IPS-18c (cell line): ENCODE data around the gene PSMA7.
"Not testable (repeated sequence)": the region's sequence is repeated elsewhere in the genome, so short reads cannot be mapped to it uniquely, and the experiment has no call there.

Experiments used
- H3K4me3 ChIP-seq: 2 replicates; pipeline ENCODE4 v1.7.0; 2013; ENCODE audit warnings: low read depth, mild to moderate bottlenecking, low read length, moderate library complexity; ENCODE audit not compliant: insufficient read depth
- H3K9me3 ChIP-seq: one replicate; pipeline ENCODE4 v1.6.1; 2013; ENCODE audit warnings: mild to moderate bottlenecking, low read length, moderate library complexity; ENCODE audit not compliant: control insufficient read depth, insufficient read depth

The PSMA7 gene

DNA sequence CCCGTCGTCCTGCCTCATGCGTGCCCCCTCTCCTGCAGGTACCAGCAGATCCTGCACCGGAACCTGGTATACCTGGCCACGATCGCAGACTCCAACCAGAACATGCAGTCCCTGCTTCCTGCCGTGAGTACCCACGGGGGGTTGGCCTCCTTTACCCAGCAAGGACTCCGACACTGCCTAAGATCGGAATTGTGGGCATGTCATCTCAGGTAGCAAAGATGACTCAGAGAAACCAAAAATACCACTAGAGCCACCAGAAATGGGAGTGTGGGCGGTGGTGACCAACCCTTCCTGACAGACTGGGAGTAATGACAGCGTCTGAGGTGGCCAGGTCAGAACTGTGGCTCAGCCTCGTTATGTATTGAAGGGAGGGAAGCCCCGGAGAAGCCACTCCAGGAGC, 16.6 kb upstream of the PSMA7 start:
- Histone ChIP-seq H3K4me3 (no peak overlapping the region), H3K9me3 (no peaks in the 10 kb centered on the region)

DNA sequence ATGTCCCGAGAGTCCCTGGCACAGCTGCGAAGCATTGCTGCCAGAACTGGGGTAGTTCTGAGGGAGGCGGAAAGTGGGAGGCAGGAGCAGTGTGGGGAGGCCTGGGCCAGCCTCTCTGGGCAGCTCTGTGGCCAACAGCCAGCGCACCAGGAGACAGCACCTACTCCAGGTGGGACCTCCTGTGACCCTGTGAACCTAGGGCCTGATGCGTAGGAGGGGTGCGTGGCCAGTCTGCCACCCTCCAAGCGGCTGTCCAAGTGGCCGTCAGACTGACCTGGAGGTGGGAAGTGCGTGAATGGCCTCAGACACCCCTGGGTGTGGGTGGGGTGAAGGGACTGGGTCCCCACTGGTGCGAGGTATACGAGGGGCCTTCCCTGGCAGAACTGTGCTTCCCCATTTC, 15.9 kb upstream of the PSMA7 start:
- Histone ChIP-seq H3K4me3 (no peak overlapping the region), H3K9me3 (no peaks in the 10 kb centered on the region)

DNA sequence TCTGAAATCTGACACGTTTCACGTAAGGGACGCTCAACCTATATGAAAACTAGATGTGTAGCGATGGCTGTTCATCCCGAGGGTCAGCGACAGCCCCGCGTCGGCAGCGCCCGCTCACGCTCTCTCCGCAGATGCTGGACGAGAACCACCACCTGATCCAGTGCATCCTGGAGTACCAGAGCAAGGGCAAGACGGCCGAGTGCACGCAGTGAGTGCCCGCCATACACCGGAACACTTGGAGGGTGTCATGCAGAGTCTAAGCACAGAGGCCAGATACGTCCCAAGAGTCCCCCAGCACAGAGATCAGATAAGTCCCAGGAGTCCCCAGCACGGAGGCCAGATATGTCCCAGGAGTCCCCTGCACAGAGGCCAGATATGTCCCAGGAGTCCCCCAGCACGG, 15.3 kb upstream of the PSMA7 start:
- no peaks in the 10 kb centered on the region for H3K9me3 ChIP-seq
- no peak overlapping the region for H3K4me3 ChIP-seq

DNA sequence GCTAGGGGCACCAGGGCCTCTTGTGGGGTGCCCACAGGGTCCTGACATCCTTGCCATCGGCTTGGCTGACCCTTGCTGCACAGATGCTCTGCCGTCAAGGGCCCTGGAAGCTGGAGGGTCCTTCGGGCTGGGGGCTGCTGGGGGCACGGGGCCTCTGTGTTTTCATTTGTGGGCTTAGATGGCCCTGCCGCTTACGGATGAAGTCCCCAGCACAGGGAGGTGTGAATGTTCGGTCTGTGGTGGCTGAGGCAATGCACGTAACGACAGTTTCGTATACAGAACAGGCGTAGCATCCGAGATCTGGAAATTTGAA, 14.8 kb upstream of the PSMA7 start:
- Histone ChIP-seq H3K9me3 (no peaks in the 10 kb centered on the region), H3K4me3 (no peak overlapping the region)

DNA sequence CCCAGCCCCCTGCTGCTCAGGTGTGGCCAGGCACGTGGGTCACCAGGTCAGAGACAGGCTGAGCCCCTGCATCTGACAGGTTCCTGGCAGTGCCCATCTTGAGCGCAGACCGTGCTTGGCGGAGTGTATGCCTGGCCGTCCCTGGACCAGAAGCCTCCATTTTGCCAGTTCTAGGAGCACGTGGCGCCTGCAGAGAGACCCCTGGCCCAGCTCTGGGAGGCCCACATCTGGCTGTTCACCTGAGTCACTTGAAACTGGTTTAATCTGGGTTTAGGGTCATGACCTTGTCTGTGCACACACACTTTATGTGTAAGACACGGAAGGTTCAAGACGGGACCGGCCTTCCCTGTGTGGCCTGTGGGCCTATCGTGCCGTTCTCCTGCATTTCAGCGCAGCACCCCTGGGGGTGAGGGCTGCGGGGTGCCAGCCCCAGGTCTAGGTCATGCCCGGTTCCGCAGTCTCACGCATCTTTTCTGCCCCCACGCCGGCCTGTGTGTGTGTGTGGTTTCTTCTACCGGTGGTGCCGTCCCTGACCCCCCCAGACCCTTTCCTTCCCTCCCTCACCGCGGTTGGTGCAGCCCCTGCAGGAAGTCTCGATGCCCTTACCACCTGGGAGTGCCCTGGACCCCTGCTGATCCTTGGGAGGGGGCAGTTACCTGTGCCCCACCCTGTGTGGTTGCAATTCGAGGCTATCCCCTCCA, 14.3 kb upstream of the PSMA7 start:
- Histone ChIP-seq H3K4me3 (no peak overlapping the region), H3K9me3 (no peaks in the 10 kb centered on the region)

DNA sequence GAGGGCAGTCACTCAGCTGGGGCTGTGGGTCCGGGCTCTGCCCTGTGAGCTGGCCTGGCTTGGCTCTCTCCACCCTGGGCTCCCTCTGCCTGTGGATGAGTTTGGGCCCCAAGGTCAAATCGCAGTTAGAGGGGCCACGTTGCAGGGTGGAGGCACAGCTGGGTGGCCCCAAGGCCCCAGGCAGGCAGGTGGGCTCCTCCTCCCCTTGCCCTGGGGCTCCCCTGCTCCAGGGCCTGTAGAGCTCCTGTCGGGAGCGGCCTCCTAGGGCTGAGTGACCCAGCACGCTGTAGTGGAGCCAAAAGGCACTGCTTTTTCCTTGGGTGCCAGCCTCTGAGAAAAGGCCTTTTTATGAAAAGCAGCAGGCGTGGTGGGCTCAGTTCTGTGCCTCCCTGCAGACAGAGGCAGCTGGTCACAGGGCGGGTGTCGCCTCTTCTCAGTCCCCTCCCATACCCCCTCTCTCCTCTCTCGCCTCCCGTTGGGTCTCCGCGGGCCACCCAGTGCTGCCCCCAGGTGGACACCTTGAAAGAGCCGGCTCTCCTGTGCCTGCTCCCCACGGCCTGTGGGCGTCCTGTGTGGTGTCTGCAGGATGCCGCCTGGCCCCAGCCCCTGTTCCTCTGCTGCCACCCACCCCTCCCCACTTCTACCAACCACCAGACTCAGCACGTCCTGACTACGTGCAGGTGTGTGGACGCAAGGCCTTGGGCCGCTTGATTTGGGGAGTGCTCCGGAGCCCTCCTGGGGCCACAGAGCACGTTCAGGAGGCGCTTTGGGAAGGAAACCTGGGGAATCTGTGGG, 13.6 kb upstream of the PSMA7 start:
- Histone ChIP-seq H3K4me3 (no peak overlapping the region), H3K9me3 (no peaks in the 10 kb centered on the region)

DNA sequence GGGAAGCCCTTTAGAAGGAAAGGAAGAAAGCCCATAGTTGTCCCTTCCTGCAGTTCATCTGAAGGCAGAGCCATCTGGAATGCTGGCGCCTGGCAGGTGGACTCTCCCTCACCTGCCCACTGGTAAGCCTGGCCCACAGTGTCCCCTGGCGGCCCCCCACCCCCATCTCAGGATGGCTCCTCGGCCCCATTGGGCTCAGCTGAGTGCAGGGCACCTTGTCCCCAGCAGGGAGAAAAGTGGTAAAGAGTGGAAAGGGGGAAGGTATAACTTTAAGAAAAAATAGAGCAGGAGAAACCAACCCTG, 13.0 kb upstream of the PSMA7 start:
- no peaks in the 10 kb centered on the region for H3K9me3 ChIP-seq

DNA sequence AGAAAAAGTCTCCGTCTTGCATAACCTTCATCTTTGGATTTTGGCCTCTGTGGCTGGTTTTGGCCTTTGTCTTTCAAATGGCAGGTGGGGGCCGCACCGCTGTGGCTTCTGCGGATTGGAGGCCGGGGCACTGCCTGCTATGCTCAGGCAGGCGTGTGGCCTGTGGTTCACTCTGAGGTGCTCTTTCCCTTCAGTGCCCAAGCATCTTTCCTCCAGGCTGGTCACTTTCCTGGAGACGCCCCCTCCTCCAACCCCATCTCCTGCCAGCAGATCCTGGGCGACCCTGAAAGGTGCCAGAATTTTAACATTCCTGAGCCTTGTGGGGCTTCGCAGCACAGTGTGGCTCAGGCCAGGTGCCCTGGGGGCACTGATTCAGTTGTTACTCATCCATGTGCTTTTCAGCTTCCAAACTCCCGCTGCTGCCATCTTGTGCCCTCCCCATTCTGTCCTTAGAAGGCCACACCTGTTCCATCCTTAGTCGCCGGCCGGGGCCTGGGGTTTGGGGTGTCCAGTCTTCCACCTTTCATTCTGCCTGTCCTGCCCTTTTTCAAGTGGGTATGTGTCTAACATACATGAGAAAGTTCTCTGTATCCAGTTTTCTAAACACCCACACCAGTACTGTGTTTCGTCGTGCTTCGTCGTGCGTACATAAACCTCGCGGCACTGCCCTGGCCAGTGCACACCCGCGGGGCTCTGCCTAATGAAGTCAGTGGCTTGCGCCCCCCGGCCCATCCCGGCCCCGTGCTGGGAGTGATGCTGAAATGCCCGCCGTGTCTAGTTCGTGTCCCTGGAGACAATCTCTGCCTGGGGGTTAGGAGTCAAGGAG, 12.4 kb upstream of the PSMA7 start:
- Histone ChIP-seq H3K4me3 (no peak overlapping the region), H3K9me3 (no peaks in the 10 kb centered on the region)

More for the DNA sequence above, 13.0 kb upstream of the PSMA7 start:
- no peak overlapping the region for H3K4me3 ChIP-seq

DNA sequence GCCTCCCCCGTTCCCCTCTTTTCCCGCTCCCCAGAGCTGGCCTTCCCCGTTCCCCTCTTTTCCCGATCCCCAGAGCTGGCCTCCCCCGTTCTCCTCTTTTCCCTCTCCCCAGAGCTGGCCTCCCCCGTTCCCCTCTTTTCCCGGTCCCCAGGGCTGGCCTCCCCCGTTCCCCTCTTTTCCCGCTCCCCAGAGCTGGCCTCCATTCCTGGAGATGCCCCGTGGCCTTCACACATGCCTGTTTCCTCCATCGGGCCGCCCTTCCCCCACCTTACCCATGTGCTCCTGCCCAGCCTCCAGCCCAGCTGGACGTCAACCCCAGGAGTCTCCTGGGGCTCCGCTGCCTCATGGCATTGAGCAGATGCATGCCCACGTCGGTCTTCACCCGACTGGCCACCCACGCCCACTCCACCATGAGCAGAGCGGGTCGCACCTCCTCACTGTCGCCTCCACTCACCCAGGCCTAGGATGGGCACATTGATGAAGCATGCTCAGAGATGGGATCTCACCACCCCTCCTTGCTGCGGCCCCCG, 8.7 kb upstream of the PSMA7 start:
- Histone ChIP-seq H3K4me3 (no peak overlapping the region), H3K9me3 (no peaks in the 10 kb centered on the region)

DNA sequence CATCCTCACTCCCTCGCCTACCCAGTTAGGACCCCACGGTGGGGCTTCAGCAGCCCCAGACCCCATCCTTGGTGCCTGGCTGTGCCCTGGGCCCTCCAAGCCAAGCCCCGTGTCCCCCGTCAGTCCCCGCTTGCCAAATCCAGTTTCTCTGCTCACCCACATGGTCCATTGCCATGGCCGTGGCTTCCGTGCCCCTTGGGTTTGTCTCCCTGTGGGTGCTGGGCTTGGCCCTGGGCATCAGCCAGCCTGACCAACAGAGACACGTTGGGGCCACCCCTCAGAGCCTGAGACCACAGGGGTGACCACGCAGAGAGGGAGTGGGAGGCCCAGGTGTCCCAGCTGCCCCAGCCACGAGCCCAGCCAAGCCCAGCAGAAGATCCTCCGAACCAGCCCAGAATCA, 8.0 kb upstream of the PSMA7 start:
- Histone ChIP-seq H3K9me3 (no peaks in the 10 kb centered on the region), H3K4me3 (no peak overlapping the region)

DNA sequence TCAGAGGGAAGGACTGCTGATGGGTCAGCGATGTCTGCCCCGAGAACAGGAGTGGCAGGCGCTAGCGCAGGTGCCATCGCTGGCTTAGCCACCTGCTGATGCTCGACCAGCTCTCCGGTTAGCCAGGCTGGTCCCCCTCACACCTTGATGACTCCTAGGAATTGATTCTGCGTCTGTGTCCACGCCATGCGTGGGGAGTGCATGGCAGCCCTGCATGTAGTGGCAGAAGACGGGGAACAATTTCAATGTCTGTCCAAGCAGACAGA, 7.0 kb upstream of the PSMA7 start:
- H3K9me3 ChIP-seq: no peaks in the 10 kb centered on the region
- H3K4me3 ChIP-seq: no peak overlapping the region

DNA sequence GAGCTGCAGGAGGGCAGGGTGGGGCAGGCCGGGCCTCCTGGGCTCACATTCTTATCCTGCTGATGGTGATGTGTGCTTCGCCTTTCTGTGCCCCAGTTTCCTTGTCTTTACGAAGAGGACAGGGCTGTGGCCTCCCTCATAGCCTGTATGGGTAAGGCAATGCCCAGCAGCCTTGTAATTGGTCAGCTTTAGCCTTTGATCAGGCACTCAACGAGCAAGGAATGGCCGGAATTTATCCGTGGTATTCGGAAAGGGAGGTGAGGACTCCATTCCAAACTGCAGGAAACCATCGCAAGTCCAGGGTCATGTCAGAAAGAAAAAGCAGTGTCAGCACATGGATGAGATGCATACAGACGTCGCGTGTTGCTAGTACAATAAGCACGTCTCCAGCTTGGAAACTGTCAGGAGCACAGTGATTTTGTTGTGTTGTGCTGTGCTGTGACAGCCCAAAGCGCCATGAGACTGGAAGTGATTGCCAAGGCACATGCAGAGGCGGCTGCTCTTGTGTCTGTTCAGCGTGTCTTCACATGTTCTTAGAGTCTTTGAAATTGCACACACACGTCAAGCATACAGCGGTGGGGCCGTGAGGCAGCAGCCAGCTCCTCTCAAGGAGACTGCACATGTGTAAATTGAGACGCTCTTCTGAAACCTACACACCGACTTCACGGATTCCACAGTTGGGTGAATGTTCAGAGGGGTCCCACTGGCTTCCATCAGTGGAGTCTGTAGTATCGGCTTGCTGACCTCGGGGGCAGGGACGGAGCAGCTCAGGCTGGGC, 6.5 kb upstream of the PSMA7 start:
- Histone ChIP-seq H3K4me3 (no peak overlapping the region), H3K9me3 (no peaks in the 10 kb centered on the region)

DNA sequence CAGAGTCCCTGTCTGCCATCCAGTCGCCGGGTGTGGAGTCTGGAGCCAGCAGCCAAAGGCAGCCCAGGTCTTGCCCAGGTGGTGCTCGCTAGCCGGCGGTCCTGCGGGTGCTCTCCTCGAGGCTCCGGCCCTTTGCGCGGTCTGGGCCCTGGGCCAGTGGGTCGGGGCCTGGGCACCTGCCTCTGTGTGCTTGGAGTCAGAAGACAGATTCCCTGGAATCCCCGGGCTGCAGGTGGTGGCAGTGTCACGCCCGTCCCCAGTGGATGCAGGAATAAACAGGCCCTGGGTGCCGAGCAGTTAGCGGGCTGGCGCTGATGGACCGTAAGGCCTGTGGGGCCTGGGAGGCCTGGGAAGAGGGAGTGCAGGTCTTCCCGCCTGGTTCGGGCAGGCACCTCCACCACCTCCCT, 5.7 kb upstream of the PSMA7 start:
- no peak overlapping the region for H3K4me3 ChIP-seq
- no peaks in the 10 kb centered on the region for H3K9me3 ChIP-seq

DNA sequence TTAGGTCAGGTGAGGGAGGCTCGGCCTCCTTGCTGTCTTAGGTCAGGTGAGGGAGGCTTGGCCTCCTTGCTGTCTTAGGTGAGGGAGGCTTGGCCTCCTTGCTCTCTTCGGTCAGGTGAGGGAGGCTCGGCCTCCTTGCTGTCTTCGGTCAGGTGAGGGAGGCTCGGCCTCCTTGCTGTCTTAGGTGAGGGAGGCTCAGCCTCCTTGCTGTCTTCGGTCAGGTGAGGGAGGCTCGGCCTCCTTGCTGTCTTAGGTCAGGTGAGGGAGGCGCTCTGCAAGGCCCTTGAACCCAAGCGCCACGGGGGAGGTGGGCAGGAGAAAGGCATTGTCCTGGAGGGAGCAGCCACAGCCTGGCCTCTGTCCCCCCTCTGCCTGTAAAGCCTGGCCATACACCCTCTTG, 5.2 kb upstream of the PSMA7 start:
- H3K4me3 ChIP-seq, H3K9me3 ChIP-seq: not testable (repeated sequence)

DNA sequence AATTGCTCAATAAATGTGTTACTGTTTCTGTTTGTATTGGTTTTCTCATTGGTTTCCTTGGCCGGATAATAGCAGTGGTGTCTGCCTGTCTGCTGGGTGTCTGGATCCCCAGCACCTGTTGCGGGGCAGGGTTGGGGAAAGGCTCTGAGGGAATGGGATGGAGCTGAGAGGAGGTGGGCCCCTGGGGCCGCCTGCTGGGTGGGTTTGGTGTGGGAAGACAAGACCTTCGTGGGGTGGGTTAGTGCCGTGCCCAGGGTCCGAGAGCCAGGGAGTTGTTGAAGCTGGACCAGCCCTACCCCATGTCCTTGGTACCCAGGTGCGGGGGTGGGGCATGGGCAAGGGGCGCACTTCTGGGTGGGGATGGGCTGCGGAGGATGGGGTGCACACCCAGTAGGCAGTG, 4.3 kb upstream of the PSMA7 start:
- no peaks in the 10 kb centered on the region for H3K9me3 ChIP-seq
- H3K4me3 ChIP-seq: no peak overlapping the region

DNA sequence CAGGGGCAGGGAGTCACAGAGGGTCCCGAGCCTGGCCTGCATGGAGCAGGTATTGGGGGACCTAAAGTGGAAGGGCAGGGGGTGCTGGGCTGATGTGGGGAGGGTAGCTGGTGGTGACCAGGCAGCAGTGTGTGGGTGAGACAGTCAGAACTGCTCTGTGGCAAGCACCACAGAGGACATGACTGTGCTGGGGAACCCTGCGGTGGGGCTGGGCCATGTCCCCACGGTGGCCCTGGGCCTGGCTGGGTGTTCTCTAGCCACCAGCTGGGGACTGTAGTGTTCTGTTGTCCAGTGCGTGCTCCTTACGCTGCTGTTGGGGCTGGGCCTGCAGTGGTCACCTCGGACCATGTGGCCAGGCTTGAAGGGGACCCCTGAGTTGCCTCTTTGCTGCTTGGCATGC, 3.9 kb upstream of the PSMA7 start:
- Histone ChIP-seq H3K4me3 (no peak overlapping the region), H3K9me3 (no peaks in the 10 kb centered on the region)

DNA sequence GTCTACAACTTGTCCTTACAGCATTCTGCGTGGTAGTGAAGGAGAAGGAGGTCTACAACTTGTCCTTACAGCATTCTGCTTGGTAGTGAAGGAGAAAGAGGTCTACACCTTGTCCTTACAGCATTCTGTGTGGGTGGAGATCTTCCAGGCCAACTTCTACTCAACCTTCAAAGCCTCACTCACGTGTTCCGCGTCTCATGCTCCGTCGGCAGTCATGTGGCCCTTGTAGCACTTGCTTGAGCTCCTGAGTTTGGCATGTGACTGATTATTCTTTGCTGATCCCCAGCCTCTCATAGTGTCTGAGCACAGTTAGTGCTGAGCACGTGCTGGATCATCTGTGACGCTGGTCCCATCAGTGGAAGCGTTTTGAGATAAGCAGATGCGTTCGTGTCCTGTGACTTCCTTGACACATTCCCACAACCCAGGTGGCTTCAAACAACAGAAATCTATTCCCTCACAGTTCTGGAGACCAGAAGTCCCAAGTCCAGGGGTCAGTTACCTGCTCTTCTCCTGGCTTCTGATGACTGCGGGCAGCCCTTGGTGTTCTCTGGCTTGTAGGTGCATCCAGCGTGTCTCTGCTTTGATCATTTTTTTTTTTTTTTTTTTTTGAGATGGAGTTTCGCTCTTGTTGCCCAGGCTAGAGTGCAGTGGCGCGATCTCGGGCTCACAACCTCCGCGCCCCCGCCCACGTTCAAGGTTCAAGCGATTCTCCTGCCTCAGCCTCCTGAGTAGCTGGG, 3.0 kb upstream of the PSMA7 start:
- Histone ChIP-seq H3K4me3 (no peak overlapping the region), H3K9me3 (no peaks in the 10 kb centered on the region)
